Activated CD4-positive, alpha-beta T cell treated with anti-CD3 and anti-CD28 coated beads for 1 hour (primary cell): ENCODE measurements around the gene CFAP99.
"Not testable (repeated sequence)": the region's sequence is repeated elsewhere in the genome, so short reads cannot be mapped to it uniquely, and the experiment has no call there.

ENCODE experiments used
- DNase-seq: peaks from one replicate; pipeline ENCODE4 v3.0.0-alpha.2; 2020

CFAP99 gene

GRCh38 chr4:2418650-2419571 lies at the start of gene CFAP99:
Gene CFAP99 (plus strand): TSS chr4:2418955.
- peak; percentile 98 for DNase-seq

- DNase-seq, result no peak
Measured at GRCh38 chr4:2370597-2371320, 48.0 kb upstream of the CFAP99 start.

GRCh38 chr4:2371765-2372487 lies 46.8 kb upstream of the CFAP99 start:
- no peak for DNase-seq

GRCh38 chr4:2372488-2373030 lies 46.2 kb upstream of the CFAP99 start:
- no peak for DNase-seq

GRCh38 chr4:2373532-2373931 lies 45.2 kb upstream of the CFAP99 start:
- no peak for DNase-seq

GRCh38 chr4:2375427-2375826 lies 43.3 kb upstream of the CFAP99 start:
- DNase-seq, result no peak

GRCh38 chr4:2377241-2377640 lies 41.5 kb upstream of the CFAP99 start:
- no peak for DNase-seq

- no peak for DNase-seq
Measured at GRCh38 chr4:2378401-2378800, 40.4 kb upstream of the CFAP99 start.

- DNase-seq, result no peak
Measured at GRCh38 chr4:2378898-2379297, 39.9 kb upstream of the CFAP99 start.

GRCh38 chr4:2380589-2380988 lies 38.2 kb upstream of the CFAP99 start:
- DNase-seq, result not testable (repeated sequence)

- not testable (repeated sequence) for DNase-seq
Measured at GRCh38 chr4:2382769-2383202, 36.0 kb upstream of the CFAP99 start.

- DNase-seq, result not testable (repeated sequence)
Measured at GRCh38 chr4:2383220-2383631, 35.5 kb upstream of the CFAP99 start.

GRCh38 chr4:2383760-2384159 lies 35.0 kb upstream of the CFAP99 start:
- DNase-seq, result no peak

- DNase-seq, result no peak
Measured at GRCh38 chr4:2384245-2384644, 34.5 kb upstream of the CFAP99 start.

- no peak for DNase-seq
Measured at GRCh38 chr4:2385516-2385915, 33.2 kb upstream of the CFAP99 start.

GRCh38 chr4:2386717-2387116 lies 32.0 kb upstream of the CFAP99 start:
- DNase-seq, result no peak

- no peak for DNase-seq
Measured at GRCh38 chr4:2387218-2387617, 31.5 kb upstream of the CFAP99 start.

- DNase-seq, result no peak
Measured at GRCh38 chr4:2387829-2388228, 30.9 kb upstream of the CFAP99 start.

- no peak for DNase-seq
Measured at GRCh38 chr4:2388429-2389182, 30.1 kb upstream of the CFAP99 start.

GRCh38 chr4:2389691-2390090 lies 29.1 kb upstream of the CFAP99 start:
- DNase-seq, result no peak

- DNase-seq, result no peak
Measured at GRCh38 chr4:2390146-2390545, 28.6 kb upstream of the CFAP99 start.

- DNase-seq, result no peak
Measured at GRCh38 chr4:2390784-2391421, 27.9 kb upstream of the CFAP99 start.
